ENCODE data around the gene PHLPP1. TPM values are rescaled to one million over a fixed set of nuclear protein-coding genes. Genes with fewer than 3 reads are reported as not detected.

PHLPP1 gene
- total and polyA plus RNA-seq, 2 of the 13 experiments (the other 11 are each of a cell fraction or from before 2014, with no cell fraction given), result 9.8 to 18.5 TPM

GRCh38 chr18:62814132-62814759, 98.9 kb downstream of the PHLPP1 start (continued):
- TF ChIP-seq MYPOP (CRISPR knock-in tag; IDR thresholded peaks at IDR 0.05), result no peak
- no peak for TF ChIP-seq THAP7 (CRISPR knock-in tag; IDR thresholded peaks at IDR 0.05)
- TF ChIP-seq KDM2A (CRISPR knock-in tag; IDR thresholded peaks at IDR 0.05; ENCODE audit: borderline replicate concordance, low read depth), result no peak
- TF ChIP-seq MBD4 (IDR thresholded peaks at IDR 0.05; ENCODE audit: borderline replicate concordance, low read length), result no peak
- TF ChIP-seq ZNF317 (CRISPR knock-in tag; IDR thresholded peaks at IDR 0.05), result no peak

- ChIA-PET POLR2A (no interaction called here), CTCF (ENCODE audit: low intra/inter-chr PET ratio, low total read pairs) (no interaction called here)
- Histone ChIP-seq H3K36me3 (replicated peaks in 1 of 2; ENCODE audit: control insufficient read depth in 1 of 2, insufficient read depth in 2 of 2, low read length in 2 of 2) (peaks cover 4 to 6% of the 10 kb centered on the region in 2 experiments; a peak in 2 of 5 replicates), H2AFZ (ENCODE audit: low read length) (no peak overlapping the region), H3K79me2 (ENCODE audit: insufficient read depth, low read length) (peaks cover 24% of the 10 kb centered on the region), H3K4me2 (ENCODE audit: low read depth, low read length) (no peak overlapping the region), H3K9me3 (ENCODE audit: low read length) (no peaks in the 10 kb centered on the region), H4K20me1 (ENCODE audit: insufficient read depth, low read length) (no peaks in the 10 kb centered on the region), H3K27me3 (ENCODE audit: control insufficient read depth in 1 of 2, insufficient read depth in 2 of 2, low read length in 2 of 2) (no peaks in the 10 kb centered on the region), H3K9ac (ENCODE audit: insufficient read depth, low read depth, low read length) (no peak overlapping the region), H3K4me1 (ENCODE audit: insufficient read depth, low read length) (peaks cover 5% of the 10 kb centered on the region; the same call in 1 of the 2 replicates), H3K4me3 (replicated peaks in 1 of 3; ENCODE audit: insufficient read depth in 1 of 3, low read depth in 2 of 3, low read length in 3 of 3) (no peak overlapping the region), H3K27ac (ENCODE audit: extremely low read length, insufficient read depth, low read length) (no peak overlapping the region)
- intact Hi-C loops (cut with micrococcal nuclease; ENCODE audit: unreplicated experiment), result no loop called here
- WGBS (ENCODE audit: low lambda C conversion rate), result 100% methylated on average over 1 of the region's 1 CpG
- in situ Hi-C loops (cut with HindIII; ENCODE audit: extremely low pct_ligation_motif_present, low pct_unique_long_range_greater_than_20kb), result no loop called here
- BruUV-seq (replicated peaks), result no TSS peak
- FAIRE-seq (no peak), DNase-seq (ENCODE audit: low spot score) (no peak), ATAC-seq (no peak)
- TF ChIP-seq ARID5B (CRISPR knock-in tag; IDR thresholded peaks at IDR 0.05), result no peak
- TF ChIP-seq ZMYM2 (CRISPR knock-in tag; IDR thresholded peaks at IDR 0.05), result no peak
- TF ChIP-seq NFRKB (IDR thresholded peaks at IDR 0.05), result no peak
- TF ChIP-seq MIER3 (CRISPR knock-in tag; IDR thresholded peaks at IDR 0.05; ENCODE audit: borderline replicate concordance), result no peak
- TF ChIP-seq ZNF234 (CRISPR knock-in tag; conservative IDR thresholded peaks at IDR 0.05), result no peak
- TF ChIP-seq ZNF331 (CRISPR knock-in tag; IDR thresholded peaks at IDR 0.05), result no peak
- TF ChIP-seq SIX1 (CRISPR knock-in tag; IDR thresholded peaks at IDR 0.05; ENCODE audit: borderline replicate concordance), result no peak
Measured at GRCh38 chr18:62825382-62825781, 110.0 kb downstream of the PHLPP1 start.
